ENCODE data around the gene CPPED1. TPM values are rescaled to one million over a fixed set of nuclear protein-coding genes. Genes with fewer than 3 reads are reported as not detected.

CPPED1 gene
- total RNA-seq, 2 experiments from 2014 or later: 1.4 to 2.3 TPM

DNA sequence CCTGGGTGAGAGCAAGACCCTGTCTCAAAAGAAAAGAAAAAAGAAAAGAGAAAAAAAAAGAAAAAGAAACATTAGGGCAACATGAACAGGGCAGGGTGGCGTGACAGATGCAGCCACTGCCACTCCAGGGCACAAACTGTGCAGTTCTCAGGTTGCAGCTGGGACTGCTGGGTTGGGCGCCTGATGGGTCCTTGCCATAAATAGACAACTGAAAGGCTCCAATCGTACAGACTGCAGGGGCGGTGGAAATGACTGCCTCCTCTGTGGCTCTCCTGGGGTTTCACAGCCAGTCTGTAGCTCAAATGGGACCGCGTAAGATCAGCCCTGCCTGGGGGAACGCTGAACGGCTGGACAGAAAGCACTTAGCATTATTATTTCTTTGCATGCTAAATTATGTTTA, 130.7 kb downstream of the CPPED1 start:
- H3K27me3 Mint-ChIP-seq: no peaks in the 10 kb centered on the region
- Histone ChIP-seq H3K4me1 (ENCODE audit: insufficient read depth, low read length) (peaks cover 9% of the 10 kb centered on the region), H3K27ac (ENCODE audit: low read depth in 1 of 2, low read length in 2 of 2) (no peak overlapping the region), H3K9me3 (ENCODE audit: control insufficient read depth in 1 of 2, insufficient read depth in 1 of 2, low read length in 2 of 2) (peaks cover 3 to 6% of the 10 kb centered on the region in 2 experiments), H3K27me3 (ENCODE audit: control insufficient read depth in 1 of 2, insufficient read depth in 2 of 2, low read length in 2 of 2) (no peaks in the 10 kb centered on the region), H3K36me3 (ENCODE audit: insufficient read depth, low read length) (no peaks in the 10 kb centered on the region), H3K4me3 (ENCODE audit: low read length) (no peak overlapping the region)
- intact Hi-C loops (cut with DNase I, micrococcal nuclease): no loop called here
- DNase-seq (no peak), ATAC-seq (ENCODE audit: poor library complexity) (no peak)
- CTCF ChIA-PET: no interaction called here
- POLR2A ChIA-PET: no interaction called here
- H3K9me3 Mint-ChIP-seq: peaks cover 2% of the 10 kb centered on the region
- TF ChIP-seq, protein P1, sequence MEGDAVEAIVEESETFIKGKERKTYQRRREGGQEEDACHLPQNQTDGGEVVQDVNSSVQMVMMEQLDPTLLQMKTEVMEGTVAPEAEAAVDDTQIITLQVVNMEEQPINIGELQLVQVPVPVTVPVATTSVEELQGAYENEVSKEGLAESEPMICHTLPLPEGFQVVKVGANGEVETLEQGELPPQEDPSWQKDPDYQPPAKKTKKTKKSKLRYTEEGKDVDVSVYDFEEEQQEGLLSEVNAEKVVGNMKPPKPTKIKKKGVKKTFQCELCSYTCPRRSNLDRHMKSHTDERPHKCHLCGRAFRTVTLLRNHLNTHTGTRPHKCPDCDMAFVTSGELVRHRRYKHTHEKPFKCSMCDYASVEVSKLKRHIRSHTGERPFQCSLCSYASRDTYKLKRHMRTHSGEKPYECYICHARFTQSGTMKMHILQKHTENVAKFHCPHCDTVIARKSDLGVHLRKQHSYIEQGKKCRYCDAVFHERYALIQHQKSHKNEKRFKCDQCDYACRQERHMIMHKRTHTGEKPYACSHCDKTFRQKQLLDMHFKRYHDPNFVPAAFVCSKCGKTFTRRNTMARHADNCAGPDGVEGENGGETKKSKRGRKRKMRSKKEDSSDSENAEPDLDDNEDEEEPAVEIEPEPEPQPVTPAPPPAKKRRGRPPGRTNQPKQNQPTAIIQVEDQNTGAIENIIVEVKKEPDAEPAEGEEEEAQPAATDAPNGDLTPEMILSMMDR (IDR thresholded peaks at IDR 0.05): no peak
- no peak overlapping the region for H3K4me3 Mint-ChIP-seq
- peaks cover 13% of the 10 kb centered on the region for H3K36me3 Mint-ChIP-seq (ENCODE audit: low read depth)
- no peak overlapping the region for H3K27ac Mint-ChIP-seq
- H3K4me1 Mint-ChIP-seq (ENCODE audit: low read depth): peaks cover 19% of the 10 kb centered on the region

DNA sequence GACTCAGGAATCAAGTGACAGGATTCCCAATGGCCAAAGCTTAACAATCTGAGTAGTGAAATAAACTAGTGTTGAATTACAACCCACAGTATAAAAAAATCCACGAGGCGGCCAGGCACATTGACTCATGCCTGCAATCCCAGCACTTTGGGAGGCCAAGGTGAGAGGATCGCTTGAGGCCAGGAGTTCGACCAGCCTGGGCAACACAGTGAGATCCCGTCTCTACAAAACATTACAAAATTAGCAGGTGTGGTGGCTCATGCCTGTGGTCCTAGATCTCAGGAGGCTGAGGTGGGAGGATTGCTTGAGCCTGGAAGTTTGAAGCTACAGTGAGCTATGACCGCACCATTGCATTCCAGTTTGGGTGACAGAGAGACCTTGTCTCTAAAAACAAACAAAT, 133.8 kb downstream of the CPPED1 start:
- no peak overlapping the region for H3K4me3 Mint-ChIP-seq
- no peak for DNase-seq
- H3K36me3 Mint-ChIP-seq (ENCODE audit: low read depth): peaks cover 32% of the 10 kb centered on the region
- no peak overlapping the region for H3K27ac ChIP-seq (ENCODE audit: low read depth in 1 of 2, low read length in 2 of 2)
- no peaks in the 10 kb centered on the region for H3K27me3 Mint-ChIP-seq
- POLR2A ChIA-PET: no interaction called here
- H3K36me3 ChIP-seq (ENCODE audit: insufficient read depth, low read length): no peaks in the 10 kb centered on the region
- H3K4me1 Mint-ChIP-seq (ENCODE audit: low read depth): no peaks in the 10 kb centered on the region
- H3K9me3 Mint-ChIP-seq: peaks cover 18% of the 10 kb centered on the region
- no peak overlapping the region for H3K27ac Mint-ChIP-seq
- CTCF ChIA-PET: no interaction called here
- H3K9me3 ChIP-seq (ENCODE audit: control insufficient read depth in 1 of 2, insufficient read depth in 1 of 2, low read length in 2 of 2): peaks cover 3 to 17% of the 10 kb centered on the region in 2 experiments
- no peaks in the 10 kb centered on the region for H3K27me3 ChIP-seq (ENCODE audit: control insufficient read depth in 1 of 2, insufficient read depth in 2 of 2, low read length in 2 of 2)
- intact Hi-C loops (cut with DNase I, micrococcal nuclease): no loop called here
- H3K4me3 ChIP-seq (ENCODE audit: low read length): no peak overlapping the region
- no peak for ATAC-seq (ENCODE audit: poor library complexity)
- no peaks in the 10 kb centered on the region for H3K4me1 ChIP-seq (ENCODE audit: insufficient read depth, low read length)
- TF ChIP-seq, protein P1 (IDR thresholded peaks at IDR 0.05): no peak

DNA sequence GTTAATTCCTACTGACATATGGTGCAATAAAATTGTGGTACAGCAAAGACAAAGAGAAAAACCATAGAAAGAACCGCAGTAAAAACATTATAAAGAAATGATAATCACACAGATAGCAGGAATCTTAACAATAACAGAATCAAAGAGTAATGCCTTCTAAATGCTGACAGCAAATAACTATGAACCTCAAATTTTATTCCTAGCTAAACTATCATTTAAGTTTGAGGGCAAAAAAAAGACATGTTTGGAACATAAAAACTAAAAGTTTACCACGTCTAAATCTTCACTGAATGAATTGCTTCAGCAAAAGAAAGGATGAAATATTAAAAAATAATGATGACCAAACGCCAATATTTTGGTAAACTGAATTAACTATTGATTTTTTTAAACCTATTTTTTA, 135.8 kb downstream of the CPPED1 start:
- Mint-ChIP-seq H3K27ac (no peak overlapping the region), H3K4me1 (ENCODE audit: low read depth) (no peaks in the 10 kb centered on the region), H3K4me3 (no peak overlapping the region), H3K36me3 (ENCODE audit: low read depth) (peaks cover 40% of the 10 kb centered on the region), H3K27me3 (no peaks in the 10 kb centered on the region), H3K9me3 (peaks cover 20% of the 10 kb centered on the region)
- Histone ChIP-seq H3K36me3 (ENCODE audit: insufficient read depth, low read length) (no peaks in the 10 kb centered on the region), H3K27ac (ENCODE audit: low read depth in 1 of 2, low read length in 2 of 2) (no peak overlapping the region), H3K4me1 (ENCODE audit: insufficient read depth, low read length) (no peaks in the 10 kb centered on the region), H3K9me3 (ENCODE audit: control insufficient read depth in 1 of 2, insufficient read depth in 1 of 2, low read length in 2 of 2) (peaks cover 7 to 17% of the 10 kb centered on the region in 2 experiments), H3K27me3 (ENCODE audit: control insufficient read depth in 1 of 2, insufficient read depth in 2 of 2, low read length in 2 of 2) (no peaks in the 10 kb centered on the region), H3K4me3 (ENCODE audit: low read length) (no peak overlapping the region)
- no peak for ATAC-seq (ENCODE audit: poor library complexity)
- TF ChIP-seq, protein P1 (IDR thresholded peaks at IDR 0.05): no peak
- CTCF ChIA-PET: no interaction called here
- intact Hi-C loops (cut with DNase I, micrococcal nuclease): no loop called here
- POLR2A ChIA-PET: no interaction called here
- no peak for DNase-seq

Data from CD4-positive, alpha-beta T cell (primary cell).